HL-60 (cell line): ENCODE measurements around the gene LRBA.

ENCODE experiments used
- GABPA ChIP-seq: IDR thresholded peaks from 2 replicates; pipeline ENCODE4 v1.6.1; 2012; ENCODE audit warnings: low read depth
- POLR2AphosphoS5 ChIP-seq: IDR thresholded peaks from 2 replicates; pipeline ENCODE4 v1.6.1; 2012; ENCODE audit warnings: low read depth
- SPI1 ChIP-seq: IDR thresholded peaks from 2 replicates; pipeline ENCODE4 v1.6.1; 2012; ENCODE audit warnings: low read depth, mild to moderate bottlenecking, borderline replicate concordance
- TF ChIP-seq, protein P1 (sequence below): IDR thresholded peaks from one replicate; pipeline ENCODE4 v1.5.1; 2011; ENCODE audit warnings: low read length, control low read depth, inconsistent platforms; ENCODE audit not compliant: insufficient read depth

DNA sequence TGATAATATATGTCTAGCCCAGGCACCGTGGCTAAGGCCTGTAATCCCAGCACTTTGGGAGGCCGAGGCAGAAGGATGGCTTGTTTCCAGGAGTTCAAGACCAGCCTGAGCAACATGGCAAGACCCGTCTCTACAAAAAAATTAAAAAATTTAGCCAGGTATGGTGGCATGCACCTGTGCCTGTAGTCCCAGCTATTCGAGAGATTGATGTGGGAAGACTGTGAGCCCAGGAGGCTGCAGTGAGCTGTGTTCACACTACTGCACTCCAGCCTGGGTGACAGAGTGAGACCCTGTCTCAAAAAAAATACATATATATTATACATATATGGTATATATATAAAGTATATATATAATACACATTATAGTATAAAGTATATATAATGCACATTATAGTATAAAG lies 595.1 kb downstream of the LRBA start:
- TF ChIP-seq, protein P1, sequence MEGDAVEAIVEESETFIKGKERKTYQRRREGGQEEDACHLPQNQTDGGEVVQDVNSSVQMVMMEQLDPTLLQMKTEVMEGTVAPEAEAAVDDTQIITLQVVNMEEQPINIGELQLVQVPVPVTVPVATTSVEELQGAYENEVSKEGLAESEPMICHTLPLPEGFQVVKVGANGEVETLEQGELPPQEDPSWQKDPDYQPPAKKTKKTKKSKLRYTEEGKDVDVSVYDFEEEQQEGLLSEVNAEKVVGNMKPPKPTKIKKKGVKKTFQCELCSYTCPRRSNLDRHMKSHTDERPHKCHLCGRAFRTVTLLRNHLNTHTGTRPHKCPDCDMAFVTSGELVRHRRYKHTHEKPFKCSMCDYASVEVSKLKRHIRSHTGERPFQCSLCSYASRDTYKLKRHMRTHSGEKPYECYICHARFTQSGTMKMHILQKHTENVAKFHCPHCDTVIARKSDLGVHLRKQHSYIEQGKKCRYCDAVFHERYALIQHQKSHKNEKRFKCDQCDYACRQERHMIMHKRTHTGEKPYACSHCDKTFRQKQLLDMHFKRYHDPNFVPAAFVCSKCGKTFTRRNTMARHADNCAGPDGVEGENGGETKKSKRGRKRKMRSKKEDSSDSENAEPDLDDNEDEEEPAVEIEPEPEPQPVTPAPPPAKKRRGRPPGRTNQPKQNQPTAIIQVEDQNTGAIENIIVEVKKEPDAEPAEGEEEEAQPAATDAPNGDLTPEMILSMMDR: no peak
- no peak for TF ChIP-seq POLR2AphosphoS5
- no peak for TF ChIP-seq SPI1
- TF ChIP-seq GABPA: no peak
